HG03558 (cell line): ENCODE measurements around the gene USP53.
"Not testable (repeated sequence)": the region's sequence is repeated elsewhere in the genome, so short reads cannot be mapped to it uniquely, and the experiment has no call there.

Source experiments
- ATAC-seq: cut with Tn5 transposase; IDR thresholded peaks from one replicate; pipeline ENCODE4 v1.9.1; 2021; ENCODE audit warnings: moderate number of reproducible peaks; ENCODE audit not compliant: unreplicated experiment; ENCODE audit errors: extremely low read depth

Gene USP53

GRCh38 chr4:119212234-119212963 lies at the start of gene USP53:
TSS of gene USP53 (plus strand) at chr4:119212713. CDS start at chr4:119239760, 27,047 bp downstream.
- ATAC-seq, result peak; percentile 76

- ATAC-seq, result no peak
These were observed 46.7 kb upstream of the USP53 start for GRCh38 chr4:119165767-119166166.

GRCh38 chr4:119170195-119170594 lies 42.3 kb upstream of the USP53 start:
- ATAC-seq, result no peak

- ATAC-seq, result no peak
These were observed 40.3 kb upstream of the USP53 start for GRCh38 chr4:119172223-119172622.

- not testable (repeated sequence) for ATAC-seq
These were observed 38.7 kb upstream of the USP53 start for GRCh38 chr4:119173729-119174361.

- ATAC-seq, result no peak
These were observed 33.5 kb upstream of the USP53 start for GRCh38 chr4:119179011-119179410.

GRCh38 chr4:119184128-119184527 lies 28.4 kb upstream of the USP53 start:
- no peak for ATAC-seq

- ATAC-seq, result no peak
These were observed 22.9 kb upstream of the USP53 start for GRCh38 chr4:119189638-119190037.

GRCh38 chr4:119190354-119190753 lies 22.2 kb upstream of the USP53 start:
- no peak for ATAC-seq

GRCh38 chr4:119191505-119191904 lies 21.0 kb upstream of the USP53 start:
- ATAC-seq, result no peak

- no peak for ATAC-seq
These were observed 14.7 kb upstream of the USP53 start for GRCh38 chr4:119197772-119198212.

GRCh38 chr4:119204916-119205315 lies 7.6 kb upstream of the USP53 start:
- no peak for ATAC-seq

GRCh38 chr4:119205690-119206089 lies 6.8 kb upstream of the USP53 start:
- ATAC-seq, result no peak

GRCh38 chr4:119206178-119206577 lies 6.3 kb upstream of the USP53 start:
- no peak for ATAC-seq

- no peak for ATAC-seq
These were observed 5.5 kb upstream of the USP53 start for GRCh38 chr4:119207051-119207450.

GRCh38 chr4:119209077-119209476 lies 3.4 kb upstream of the USP53 start:
- ATAC-seq, result peak; percentile 19

GRCh38 chr4:119209586-119209985 lies 2.9 kb upstream of the USP53 start:
- no peak for ATAC-seq

GRCh38 chr4:119210775-119211174 lies 1.7 kb upstream of the USP53 start:
- ATAC-seq, result no peak

- ATAC-seq, result no peak
These were observed 663 bp upstream of the USP53 start for GRCh38 chr4:119211867-119212233.

- peak; percentile 25 for ATAC-seq
These were observed 572 bp downstream of the USP53 start for GRCh38 chr4:119212964-119213606.

GRCh38 chr4:119218093-119218492 lies 5.6 kb downstream of the USP53 start:
- ATAC-seq, result no peak
